Lung (tissue), 16 donors: Measurements from ENCODE around the gene ZBTB34. TPM values are rescaled to one million over a fixed set of nuclear protein-coding genes. Genes with fewer than 3 reads are reported as not detected.
"Not testable (repeated sequence)": the region's sequence is repeated elsewhere in the genome, so short reads cannot be mapped to it uniquely, and the experiment has no call there.

Experiments used
- ATAC-seq: fragments of 200-7000 bp; cut with Tn5 transposase; one replicate; pipeline ENCODE4 v1.9.1; 2020; ENCODE audit warnings: moderate number of reproducible peaks; ENCODE audit not compliant: insufficient read depth, low FRiP score
- DNase-seq, 3 donors: peaks; one replicate each; pipeline ENCODE4 v3.0.0-alpha.2; 2013 to 2017
- H3K27ac ChIP-seq, 2 donors: one replicate each; pipeline ENCODE4 v1.5.1; 2013; ENCODE audit warnings: mild to moderate bottlenecking in 2 of 2, moderate library complexity in 2 of 2, control low read depth in 1 of 2, inconsistent platforms in 1 of 2, low read depth in 1 of 2, low read length in 1 of 2
- H3K27me3 ChIP-seq, 3 donors: one replicate each; pipeline ENCODE4 v1.5.1; 2013; ENCODE audit warnings: low read length in 2 of 3; ENCODE audit not compliant: control insufficient read depth in 3 of 3, insufficient read depth in 3 of 3
- H3K36me3 ChIP-seq, 4 donors: one replicate each; pipeline ENCODE4 v1.5.1; 2013; ENCODE audit warnings: low read length in 4 of 4, mild to moderate bottlenecking in 1 of 4, moderate library complexity in 1 of 4; ENCODE audit not compliant: control insufficient read depth in 4 of 4, insufficient read depth in 4 of 4
- H3K4me1 ChIP-seq, 5 donors: one replicate each; pipeline ENCODE4 v1.5.1; 2013; ENCODE audit warnings: low read length in 5 of 5, mild to moderate bottlenecking in 2 of 5, moderate library complexity in 1 of 5; ENCODE audit not compliant: control insufficient read depth in 5 of 5, insufficient read depth in 5 of 5
- H3K4me3 ChIP-seq: one replicate; pipeline ENCODE4 v1.5.1; 2013; ENCODE audit warnings: mild to moderate bottlenecking, control low read depth, moderate library complexity
- H3K9ac ChIP-seq, 2 donors: one replicate each; pipeline ENCODE4 v1.5.1; 2013; ENCODE audit warnings: low read length in 2 of 2, control low read depth in 1 of 2; ENCODE audit not compliant: insufficient read depth in 1 of 2
- H3K9me3 ChIP-seq, 4 donors: one replicate each; pipeline ENCODE4 v1.5.1; 2013; ENCODE audit warnings: low read length in 3 of 4, mild to moderate bottlenecking in 1 of 4, moderate library complexity in 1 of 4; ENCODE audit not compliant: control insufficient read depth in 4 of 4, insufficient read depth in 3 of 4
- WGBS, 2 donors: extraction: QIAGEN DNeasy Blood & Tissue Kit; methylation state at CpG; one replicate each; pipeline ENCODE4 v1.1.7; 2013; 5-methylcytosine and 5-hydroxymethylcytosine counted together
- long read RNA-seq, 5 donors: transcript quantifications; one replicate each; lab custom pipeline, GENCODE V29; 2026
- polyA plus RNA-seq, 2 donors: library from polyadenylated mRNA; stranded (reverse); fragments of 200-250 nt; gene quantifications; one replicate each; pipeline ENCODE4 v1.2.1, GENCODE V29; 2013
- total RNA-seq, 2 donors: library from RNA; depleted of rRNA in 1 of 2; stranded (reverse); fragments of >200 nt in 1 of 2; gene quantifications; one replicate each; pipeline ENCODE4 v1.2.1, GENCODE V29; 2014 to 2021
- TF ChIP-seq, protein P1 (sequence below): IDR thresholded peaks from 2 replicates; pipeline ENCODE4 v1.5.1; 2012; ENCODE audit warnings: mild to moderate bottlenecking; ENCODE audit errors: control extremely low read depth, extremely low read depth
- donor health status: control.
- donor health status: control.
- donor health status: Bipolar disorder and iron deficiency.
- donor health status: healthy.
- donor health status: DM: yes; HTN: yes; CAD: no.

Gene ZBTB34, protein sequence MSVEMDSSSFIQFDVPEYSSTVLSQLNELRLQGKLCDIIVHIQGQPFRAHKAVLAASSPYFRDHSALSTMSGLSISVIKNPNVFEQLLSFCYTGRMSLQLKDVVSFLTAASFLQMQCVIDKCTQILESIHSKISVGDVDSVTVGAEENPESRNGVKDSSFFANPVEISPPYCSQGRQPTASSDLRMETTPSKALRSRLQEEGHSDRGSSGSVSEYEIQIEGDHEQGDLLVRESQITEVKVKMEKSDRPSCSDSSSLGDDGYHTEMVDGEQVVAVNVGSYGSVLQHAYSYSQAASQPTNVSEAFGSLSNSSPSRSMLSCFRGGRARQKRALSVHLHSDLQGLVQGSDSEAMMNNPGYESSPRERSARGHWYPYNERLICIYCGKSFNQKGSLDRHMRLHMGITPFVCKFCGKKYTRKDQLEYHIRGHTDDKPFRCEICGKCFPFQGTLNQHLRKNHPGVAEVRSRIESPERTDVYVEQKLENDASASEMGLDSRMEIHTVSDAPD
- 10 to 100 TPM; 10.3 to 35.6 TPM for total RNA-seq
- polyA plus RNA-seq: 1 to 10 TPM; 3.2 to 5.1 TPM
- long read RNA-seq, donor 1, full-length matches to known transcripts: 52 of 52 reads
- long read RNA-seq, donor 1, partial matches to known transcripts: 0 of 52 reads
- long read RNA-seq, donor 1, other reads (novel, unspliced or antisense): 0 of 52 reads
- long read RNA-seq, donor 2, full-length matches to known transcripts: 13 of 13 reads
- long read RNA-seq, donor 2, partial matches to known transcripts: 0 of 13 reads
- long read RNA-seq, donor 2, other reads (novel, unspliced or antisense): 0 of 13 reads
- long read RNA-seq, donor 3, full-length matches to known transcripts: 23 of 23 reads
- long read RNA-seq, donor 3, partial matches to known transcripts: 0 of 23 reads
- long read RNA-seq, donor 3, other reads (novel, unspliced or antisense): 0 of 23 reads
- long read RNA-seq, donor 4, full-length matches to known transcripts: 18 of 18 reads
- long read RNA-seq, donor 4, partial matches to known transcripts: 0 of 18 reads
- long read RNA-seq, donor 4, other reads (novel, unspliced or antisense): 0 of 18 reads
- long read RNA-seq, donor 5, full-length matches to known transcripts: 46 of 46 reads
- long read RNA-seq, donor 5, partial matches to known transcripts: 0 of 46 reads
- long read RNA-seq, donor 5, other reads (novel, unspliced or antisense): 0 of 46 reads

DNA sequence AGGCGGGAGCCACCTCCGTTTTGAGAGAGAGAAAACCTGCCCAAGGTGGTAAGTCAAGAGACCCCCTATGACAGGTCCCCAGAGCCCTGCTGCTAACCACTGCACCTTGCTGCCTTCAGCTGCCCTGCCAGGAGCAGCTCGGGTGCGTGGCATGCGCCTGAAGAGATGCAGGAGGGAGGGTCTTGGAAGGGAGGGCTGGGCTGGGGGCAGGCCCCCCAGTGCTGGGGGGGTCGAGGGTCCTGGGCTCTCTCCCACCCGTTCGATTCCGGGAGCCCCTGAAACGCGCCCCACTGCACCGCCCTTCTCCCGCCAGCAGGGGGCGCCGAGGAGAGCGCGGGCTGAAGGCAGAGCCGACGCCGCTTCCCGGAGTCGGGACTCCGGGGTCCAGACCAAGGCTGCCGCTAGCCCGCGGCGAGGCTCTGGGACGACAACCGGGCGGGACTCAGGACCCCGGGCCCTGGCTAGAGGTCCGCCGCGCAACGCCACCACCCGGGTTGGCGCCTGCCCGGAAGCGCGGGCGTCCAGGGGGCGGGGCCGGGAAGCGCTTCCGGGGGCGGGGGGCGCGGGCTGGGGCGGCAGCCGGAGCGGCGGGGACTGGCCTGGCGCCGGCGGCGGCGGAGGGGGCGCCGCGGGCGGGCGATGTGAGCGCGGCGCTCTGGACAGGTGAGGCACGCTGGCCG is at the start of gene ZBTB34:
ZBTB34 (plus strand) TSS at position 563 of the 680 bp plus-strand sequence. CDS start 18,761 bp downstream, outside the sequence.
- H3K9ac ChIP-seq: peak within 1 kb of the TSS; percentile 48 to 89
- WGBS, 2 donors: 1% methylated on average over 27 to 67 of the region's 67 CpGs
- peaks cover 3 to 22% (median 11%) of the 10 kb centered on the region in 5 donors for H3K4me1 ChIP-seq

GRCh38 chr9:126813072-126813471 is 47.4 kb upstream of the ZBTB34 start:
- ATAC-seq: no peak
- Histone ChIP-seq H3K27me3 (no peaks in the 10 kb centered on the region), H3K9ac (no peak overlapping the region), H3K4me3 (no peak overlapping the region), H3K4me1 (peaks cover 0 to 11% (median 0%) of the 10 kb centered on the region in 5 donors), H3K36me3 (peaks cover 11 to 30% (median 16%) of the 10 kb centered on the region in 4 donors), H3K9me3 (peaks cover 0 to 3% (median 0%) of the 10 kb centered on the region in 4 donors), H3K27ac (no peak overlapping the region)
- TF ChIP-seq, protein P1, sequence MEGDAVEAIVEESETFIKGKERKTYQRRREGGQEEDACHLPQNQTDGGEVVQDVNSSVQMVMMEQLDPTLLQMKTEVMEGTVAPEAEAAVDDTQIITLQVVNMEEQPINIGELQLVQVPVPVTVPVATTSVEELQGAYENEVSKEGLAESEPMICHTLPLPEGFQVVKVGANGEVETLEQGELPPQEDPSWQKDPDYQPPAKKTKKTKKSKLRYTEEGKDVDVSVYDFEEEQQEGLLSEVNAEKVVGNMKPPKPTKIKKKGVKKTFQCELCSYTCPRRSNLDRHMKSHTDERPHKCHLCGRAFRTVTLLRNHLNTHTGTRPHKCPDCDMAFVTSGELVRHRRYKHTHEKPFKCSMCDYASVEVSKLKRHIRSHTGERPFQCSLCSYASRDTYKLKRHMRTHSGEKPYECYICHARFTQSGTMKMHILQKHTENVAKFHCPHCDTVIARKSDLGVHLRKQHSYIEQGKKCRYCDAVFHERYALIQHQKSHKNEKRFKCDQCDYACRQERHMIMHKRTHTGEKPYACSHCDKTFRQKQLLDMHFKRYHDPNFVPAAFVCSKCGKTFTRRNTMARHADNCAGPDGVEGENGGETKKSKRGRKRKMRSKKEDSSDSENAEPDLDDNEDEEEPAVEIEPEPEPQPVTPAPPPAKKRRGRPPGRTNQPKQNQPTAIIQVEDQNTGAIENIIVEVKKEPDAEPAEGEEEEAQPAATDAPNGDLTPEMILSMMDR: no peak
- WGBS, 2 donors: 95 to 97% methylated on average over 11 of the region's 11 CpGs
- DNase-seq: no peak

More for the DNA sequence above, at the start of gene ZBTB34:
- no peaks in the 10 kb centered on the region for H3K9me3 ChIP-seq
- H3K4me3 ChIP-seq: peak within 1 kb of the TSS; percentile 80
- DNase-seq: peak; percentile 74 to 78 (median 75)
- no peaks in the 10 kb centered on the region for H3K27me3 ChIP-seq
- peak within 1 kb of the TSS; percentile 92 to 93 for H3K27ac ChIP-seq
- peak; percentile 81 for ATAC-seq
- TF ChIP-seq, protein P1: peak; percentile 64
- H3K36me3 ChIP-seq: peaks cover 0 to 4% (median 3%) of the 10 kb centered on the region in 4 donors

DNA sequence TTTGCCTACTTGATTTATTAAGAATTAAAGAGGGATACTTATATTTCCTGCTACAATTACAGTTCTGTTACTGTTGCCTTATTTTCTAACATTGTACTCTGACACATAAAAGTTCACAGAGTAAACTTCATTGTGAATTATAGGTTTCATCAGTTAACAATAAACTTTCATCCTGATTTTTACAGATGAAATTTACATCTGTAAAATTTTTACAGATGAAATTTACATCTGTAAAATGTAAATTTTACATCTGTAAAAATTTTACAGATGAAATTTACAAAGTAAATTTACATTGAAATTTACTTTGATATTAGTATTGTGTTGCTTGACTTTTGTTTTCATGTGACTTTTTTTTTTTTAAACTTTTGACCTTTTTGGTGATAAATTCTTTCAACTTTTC is 46.3 kb upstream of the ZBTB34 start:
- ATAC-seq: no peak
- no peak for DNase-seq
- Histone ChIP-seq H3K4me1 (peaks cover 0 to 11% (median 0%) of the 10 kb centered on the region in 5 donors), H3K9me3 (peaks cover 0 to 10% (median 5%) of the 10 kb centered on the region in 4 donors), H3K27me3 (no peaks in the 10 kb centered on the region), H3K9ac (no peak overlapping the region), H3K4me3 (no peak overlapping the region), H3K36me3 (peaks cover 18 to 33% (median 21%) of the 10 kb centered on the region in 4 donors), H3K27ac (no peak overlapping the region)
- TF ChIP-seq, protein P1: no peak

DNA sequence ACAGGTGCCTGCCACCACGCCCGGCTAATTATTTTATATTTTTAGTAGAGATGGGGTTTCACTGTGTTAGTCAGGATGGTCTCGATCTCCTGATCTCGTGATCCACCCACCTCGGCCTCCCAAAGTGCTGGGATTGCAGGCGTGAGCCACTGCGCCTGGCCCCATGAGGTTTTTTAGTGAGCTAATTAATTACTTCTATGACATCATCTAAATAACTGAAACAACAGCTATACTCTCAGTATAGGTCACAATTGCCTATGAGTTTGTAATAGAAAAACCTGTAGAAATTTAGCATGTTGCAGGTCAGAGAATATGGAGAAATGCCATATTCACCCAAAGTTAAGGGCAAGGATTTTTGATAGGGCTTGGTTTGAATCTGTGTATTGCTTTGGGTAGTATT is 42.8 kb upstream of the ZBTB34 start:
- not testable (repeated sequence) for H3K27me3 ChIP-seq, H3K9ac ChIP-seq, ATAC-seq, H3K4me3 ChIP-seq, DNase-seq, H3K27ac ChIP-seq
- H3K4me1 ChIP-seq: peaks cover 0 to 11% (median 0%) of the 10 kb centered on the region in 5 donors
- H3K9me3 ChIP-seq: peaks cover 2 to 21% (median 11%) of the 10 kb centered on the region in 4 donors
- peaks cover 21 to 32% (median 30%) of the 10 kb centered on the region in 4 donors for H3K36me3 ChIP-seq
- WGBS, 2 donors: 97 to 99% methylated on average over 7 of the region's 7 CpGs
